ENCODE results near the gene GSTM3.
"Not testable (repeated sequence)": the region's sequence is repeated elsewhere in the genome, so short reads cannot be mapped to it uniquely, and the experiment has no call there.

GSTM3 gene

GRCh38 chr1:109770331-109771095 lies 29.7 kb upstream of the GSTM3 start:
- H3K4me3 Mint-ChIP-seq: no peak overlapping the region
- ATAC-seq (replicated peaks) (no peak), DNase-seq (no peak)
- H3K36me3 Mint-ChIP-seq: no peaks in the 10 kb centered on the region
- peaks cover 15 to 16% of the 10 kb centered on the region in 2 donors for H3K27me3 Mint-ChIP-seq
- H3K9me3 Mint-ChIP-seq: no peaks in the 10 kb centered on the region
- no peak overlapping the region for H3K27ac Mint-ChIP-seq
- peaks cover 6% of the 10 kb centered on the region in 2 donors for H3K4me1 Mint-ChIP-seq

GRCh38 chr1:109769330-109770078 lies 28.7 kb upstream of the GSTM3 start:
- ATAC-seq (replicated peaks) (no peak), DNase-seq (no peak)
- H3K4me1 Mint-ChIP-seq: peaks cover 6% of the 10 kb centered on the region in 2 donors
- H3K9me3 Mint-ChIP-seq: no peaks in the 10 kb centered on the region
- no peak overlapping the region for H3K4me3 Mint-ChIP-seq
- no peaks in the 10 kb centered on the region for H3K36me3 Mint-ChIP-seq
- H3K27me3 Mint-ChIP-seq: peaks cover 7 to 9% of the 10 kb centered on the region in 2 donors
- H3K27ac Mint-ChIP-seq: peak overlapping the region; percentile 21

- Mint-ChIP-seq H3K27me3 (peaks cover 4 to 9% of the 10 kb centered on the region in 2 donors), H3K4me3 (no peak overlapping the region), H3K4me1 (peaks cover 4 to 5% of the 10 kb centered on the region in 2 donors), H3K36me3 (no peaks in the 10 kb centered on the region), H3K27ac (no peak overlapping the region), H3K9me3 (no peaks in the 10 kb centered on the region)
- ATAC-seq (replicated peaks): no peak
- no peak for DNase-seq
Observed at GRCh38 chr1:109768820-109769219, 28.0 kb upstream of the GSTM3 start.

GRCh38 chr1:109768335-109768650 lies 27.5 kb upstream of the GSTM3 start:
- peaks cover 0 to 1% of the 10 kb centered on the region in 2 donors for H3K4me1 Mint-ChIP-seq
- no peak overlapping the region for H3K4me3 Mint-ChIP-seq
- no peak overlapping the region for H3K27ac Mint-ChIP-seq
- ATAC-seq (replicated peaks): no peak
- H3K27me3 Mint-ChIP-seq: peaks cover 0 to 9% of the 10 kb centered on the region in 2 donors
- no peak for DNase-seq
- H3K9me3 Mint-ChIP-seq: no peaks in the 10 kb centered on the region
- H3K36me3 Mint-ChIP-seq: no peaks in the 10 kb centered on the region

- H3K4me3 Mint-ChIP-seq: no peak overlapping the region
Observed at GRCh38 chr1:109767637-109768334, 26.9 kb upstream of the GSTM3 start.

GRCh38 chr1:109766991-109767636 lies 26.3 kb upstream of the GSTM3 start:
- not testable (repeated sequence) for H3K27ac Mint-ChIP-seq; DNase-seq; H3K36me3 Mint-ChIP-seq; H3K27me3 Mint-ChIP-seq; H3K9me3 Mint-ChIP-seq; H3K4me3 Mint-ChIP-seq; H3K4me1 Mint-ChIP-seq; ATAC-seq (replicated peaks)

More at GRCh38 chr1:109767637-109768334, 26.9 kb upstream of the GSTM3 start:
- H3K36me3 Mint-ChIP-seq: no peaks in the 10 kb centered on the region
- H3K27me3 Mint-ChIP-seq: peaks cover 0 to 9% of the 10 kb centered on the region in 2 donors
- DNase-seq (no peak), ATAC-seq (replicated peaks) (no peak)
- H3K4me1 Mint-ChIP-seq: peaks cover 0 to 1% of the 10 kb centered on the region in 2 donors
- H3K27ac Mint-ChIP-seq: no peak overlapping the region
- no peaks in the 10 kb centered on the region for H3K9me3 Mint-ChIP-seq

GRCh38 chr1:109765896-109766615 lies 25.2 kb upstream of the GSTM3 start:
- Mint-ChIP-seq H3K27ac (no peak overlapping the region), H3K36me3 (no peaks in the 10 kb centered on the region), H3K4me3 (no peak overlapping the region), H3K4me1 (peaks cover 0 to 1% of the 10 kb centered on the region in 2 donors), H3K9me3 (no peaks in the 10 kb centered on the region), H3K27me3 (peaks cover 0 to 9% of the 10 kb centered on the region in 2 donors)
- ATAC-seq (replicated peaks) (no peak), DNase-seq (no peak)

- no peak for DNase-seq
- Mint-ChIP-seq H3K9me3 (no peaks in the 10 kb centered on the region), H3K4me3 (no peak overlapping the region), H3K4me1 (peaks cover 0 to 1% of the 10 kb centered on the region in 2 donors), H3K27me3 (peaks cover 0 to 9% of the 10 kb centered on the region in 2 donors), H3K36me3 (no peaks in the 10 kb centered on the region), H3K27ac (no peak overlapping the region)
- no peak for ATAC-seq (replicated peaks)
Observed at GRCh38 chr1:109765483-109765815, 24.6 kb upstream of the GSTM3 start.

- Mint-ChIP-seq H3K27ac (no peak overlapping the region), H3K27me3 (peaks cover 0 to 9% of the 10 kb centered on the region in 2 donors), H3K4me3 (no peak overlapping the region), H3K9me3 (no peaks in the 10 kb centered on the region), H3K36me3 (no peaks in the 10 kb centered on the region), H3K4me1 (peaks cover 0 to 1% of the 10 kb centered on the region in 2 donors)
- DNase-seq (no peak), ATAC-seq (replicated peaks) (no peak)
Observed at GRCh38 chr1:109764561-109765482, 24.0 kb upstream of the GSTM3 start.

GRCh38 chr1:109763646-109764415 lies 23.0 kb upstream of the GSTM3 start, which contains the start of gene EPS8L3:
Gene EPS8L3 (minus strand): TSS chr1:109763923. CDS start chr1:109761749, 2,174 bp downstream.
- H3K4me1 Mint-ChIP-seq: peaks cover 0 to 1% of the 10 kb centered on the region in 2 donors
- no peaks in the 10 kb centered on the region for H3K36me3 Mint-ChIP-seq
- no peak for DNase-seq
- peaks cover 0 to under 1% of the 10 kb centered on the region in 2 donors for H3K27me3 Mint-ChIP-seq
- ATAC-seq (replicated peaks): no peak
- H3K4me3 Mint-ChIP-seq: no peak within 1 kb of the TSS
- H3K27ac Mint-ChIP-seq: no peak within 1 kb of the TSS
- H3K9me3 Mint-ChIP-seq: no peaks in the 10 kb centered on the region

GRCh38 chr1:109762821-109763645 lies 22.2 kb upstream of the GSTM3 start:
- H3K9me3 Mint-ChIP-seq: no peaks in the 10 kb centered on the region
- no peak overlapping the region for H3K27ac Mint-ChIP-seq
- H3K4me3 Mint-ChIP-seq: no peak overlapping the region
- H3K36me3 Mint-ChIP-seq: no peaks in the 10 kb centered on the region
- no peak for DNase-seq
- H3K4me1 Mint-ChIP-seq: peaks cover 0 to 1% of the 10 kb centered on the region in 2 donors
- ATAC-seq (replicated peaks): no peak
- H3K27me3 Mint-ChIP-seq: no peaks in the 10 kb centered on the region
